Measurements from ENCODE around the gene DLG3. TPM values are rescaled to one million over a fixed set of nuclear protein-coding genes. Genes with fewer than 3 reads are reported as not detected.

The DLG3 gene
- total and polyA plus RNA-seq, 2 of the 8 experiments (the other 6 are each of a cell fraction or from before 2014, with no cell fraction given), result 29.2 to 63.8 TPM

DNA sequence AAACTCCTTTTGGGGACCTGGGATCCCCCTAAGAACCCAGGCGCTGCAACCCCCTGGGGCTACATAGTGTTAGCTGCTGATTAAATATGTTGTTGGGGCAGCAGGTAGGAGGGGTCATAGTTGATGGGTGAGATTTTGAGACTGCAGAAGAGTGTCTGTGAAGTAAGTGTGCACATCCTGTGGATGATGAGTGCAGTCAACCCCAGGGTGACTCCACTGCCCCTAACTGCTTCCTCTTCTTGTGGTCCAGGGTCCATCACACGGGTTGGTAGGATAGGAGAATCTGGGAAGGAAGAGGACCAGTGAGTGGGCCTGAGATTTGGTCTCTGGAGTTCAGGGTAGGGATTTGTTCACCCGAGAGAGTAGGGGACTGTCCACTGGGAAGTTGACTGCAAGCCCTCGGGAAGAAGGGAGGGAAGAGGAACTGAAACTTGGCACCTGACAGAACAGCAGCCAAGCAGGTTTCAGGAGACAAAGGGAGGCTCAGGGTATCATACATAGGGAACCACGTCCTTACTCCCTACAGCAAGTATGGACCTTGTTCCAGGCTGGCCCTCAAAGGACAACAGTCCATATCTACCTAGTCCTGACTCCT lies 8.5 kb downstream of the DLG3 start:
- TF ChIP-seq CREB1 (IDR thresholded peaks at IDR 0.05), result no peak
- TF ChIP-seq RAD21 (IDR thresholded peaks at IDR 0.05 in 1 of 2, conservative IDR thresholded peaks at IDR 0.05 in 1 of 2; ENCODE audit: low read depth in 2 of 2, low read length in 2 of 2), result no peak
- no peak for TF ChIP-seq TAF7 (optimal IDR thresholded peaks at IDR 0.05; ENCODE audit: borderline replicate concordance, low read depth, low read length)
- TF ChIP-seq, protein P1, sequence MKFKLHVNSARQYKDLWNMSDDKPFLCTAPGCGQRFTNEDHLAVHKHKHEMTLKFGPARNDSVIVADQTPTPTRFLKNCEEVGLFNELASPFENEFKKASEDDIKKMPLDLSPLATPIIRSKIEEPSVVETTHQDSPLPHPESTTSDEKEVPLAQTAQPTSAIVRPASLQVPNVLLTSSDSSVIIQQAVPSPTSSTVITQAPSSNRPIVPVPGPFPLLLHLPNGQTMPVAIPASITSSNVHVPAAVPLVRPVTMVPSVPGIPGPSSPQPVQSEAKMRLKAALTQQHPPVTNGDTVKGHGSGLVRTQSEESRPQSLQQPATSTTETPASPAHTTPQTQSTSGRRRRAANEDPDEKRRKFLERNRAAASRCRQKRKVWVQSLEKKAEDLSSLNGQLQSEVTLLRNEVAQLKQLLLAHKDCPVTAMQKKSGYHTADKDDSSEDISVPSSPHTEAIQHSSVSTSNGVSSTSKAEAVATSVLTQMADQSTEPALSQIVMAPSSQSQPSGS (IDR thresholded peaks at IDR 0.05; ENCODE audit: low read length), result no peak
- no peak for TF ChIP-seq SP2 (IDR thresholded peaks at IDR 0.05; ENCODE audit: low read length)
- no peak for TF ChIP-seq FOSL1 (IDR thresholded peaks at IDR 0.05; ENCODE audit: insufficient read depth, low read depth, low read length)
- H3K9ac ChIP-seq (replicated peaks in 1 of 4; ENCODE audit: extremely low read depth in 1 of 4, low read depth in 3 of 4, low read length in 3 of 4), result no peak overlapping the region
- H4K20me1 ChIP-seq (replicated peaks in 1 of 2; ENCODE audit: control insufficient read depth in 1 of 2, insufficient read depth in 2 of 2, low read length in 2 of 2), result peaks cover 0 to 3% of the 10 kb centered on the region in 2 experiments
- no peak overlapping the region for H3K4ac ChIP-seq (replicated peaks; ENCODE audit: insufficient read length, low read depth, low read length)
- H3K18ac ChIP-seq (ENCODE audit: extremely low read depth, low read length), result no peak overlapping the region
- FAIRE-seq, result no peak
- H2AK5ac ChIP-seq (ENCODE audit: low read depth, low read length), result 0 out of 2 replicates have a peak overlapping the region, but pooled peaks have one; percentile 13
- H4K5ac ChIP-seq (ENCODE audit: insufficient read length, low read depth, low read length), result no peak overlapping the region
- H3K9me3 ChIP-seq (ENCODE audit: insufficient read depth in 2 of 2, low read depth in 1 of 2, low read length in 1 of 2), result no peaks in the 10 kb centered on the region
- CTCF ChIA-PET (ENCODE audit: partially characterized antibody), result interaction anchor here (0.6 to 2.1 kb wide), 8 partner anchors 10 to 416 kb away, joined by 3 to 10 read pairs (median 5); no protein-coding TSS in a partner anchor
- peaks cover 8% of the 10 kb centered on the region for H3K23me2 ChIP-seq (ENCODE audit: low read depth, low read length)
- H2BK20ac ChIP-seq (ENCODE audit: low read length), result no peak overlapping the region
- no peak overlapping the region for H2BK12ac ChIP-seq (ENCODE audit: low read depth, low read length)
- WGBS, 2 experiments (ENCODE audit: extremely low coverage in 1 of 2, insufficient coverage in 1 of 2, insufficient read length in 1 of 2, insufficient replicate concordance in 2 of 2, low coverage in 1 of 2, low lambda C conversion rate in 2 of 2, missing lambda C conversion rate in 1 of 2), result 92% methylated on average over 3 of the region's 5 CpGs; no CpG with 5 or more reads in 1 of the 2 experiments
- no peak overlapping the region for H2AFZ ChIP-seq (ENCODE audit: low read length)
- H3K4me1 ChIP-seq (replicated peaks in 1 of 4; ENCODE audit: control insufficient read depth in 3 of 4, insufficient read depth in 4 of 4, low read length in 3 of 4), result peaks cover 0 to 17% (median 5%) of the 10 kb centered on the region in 4 experiments; a peak in 6 of 7 replicates
- no peak overlapping the region for H3K23ac ChIP-seq (ENCODE audit: insufficient read length)
- peak overlapping the region; percentile 60 to 64 for H3K4me2 ChIP-seq (ENCODE audit: insufficient read depth in 1 of 2, low read depth in 2 of 2, low read length in 2 of 2)
- peaks cover 14 to 29% of the 10 kb centered on the region in 2 experiments for H3K79me2 ChIP-seq (ENCODE audit: control insufficient read depth in 1 of 2, insufficient read depth in 2 of 2, low read length in 2 of 2)
- no peaks in the 10 kb centered on the region for H3K27me3 ChIP-seq (replicated peaks in 1 of 4; ENCODE audit: control insufficient read depth in 3 of 4, extremely low read depth in 1 of 4, insufficient read depth in 3 of 4, low read length in 3 of 4)
- no peak overlapping the region for H2BK5ac ChIP-seq (ENCODE audit: low read depth, low read length)
- no peak overlapping the region for H3K14ac ChIP-seq (ENCODE audit: insufficient read length)
- H3K4me3 ChIP-seq (ENCODE audit: extremely low read depth in 1 of 4, insufficient read depth in 2 of 4, low read depth in 3 of 4, low read length in 4 of 4), result peak overlapping the region; percentile 30 to 65 (median 36); a peak in 7 of 8 replicates
- no peak overlapping the region for H3K56ac ChIP-seq (replicated peaks; ENCODE audit: insufficient read length, low read depth, low read length)
- H2BK120ac ChIP-seq (replicated peaks; ENCODE audit: low read depth, low read length), result no peak overlapping the region
- peaks cover 0 to 6% (median under 1%) of the 10 kb centered on the region in 4 experiments; a peak in 3 of 8 replicates for H3K36me3 ChIP-seq (ENCODE audit: control insufficient read depth in 2 of 4, insufficient read depth in 4 of 4, low read length in 3 of 4)
- H3K27ac ChIP-seq (ENCODE audit: low read depth, low read length), result no peak overlapping the region
- no peak overlapping the region for H4K91ac ChIP-seq (replicated peaks; ENCODE audit: insufficient read length, low read length)
- POLR2A ChIA-PET (ENCODE audit: partially characterized antibody), result interaction anchor here (1.2 to 1.7 kb wide), 4 partner anchors 18 to 56 kb away, joined by 3 to 6 read pairs (median 4); partner anchors contain the start of gene GDPD2
- no peaks in the 10 kb centered on the region; the same call in 1 of the 2 replicates for H3K79me1 ChIP-seq (ENCODE audit: low read depth, low read length)
- DNase-seq (ENCODE audit: low read depth in 1 of 2, low spot score in 2 of 2), result no peak
- no peak overlapping the region for H2BK15ac ChIP-seq (ENCODE audit: low read length)
- no peak overlapping the region for H4K8ac ChIP-seq (ENCODE audit: extremely low read depth, insufficient read depth, low read length)
